SK-N-SH (cell line): ENCODE measurements around the gene ATP2B2. TPM values are rescaled to one million over a fixed set of nuclear protein-coding genes. Genes with fewer than 3 reads are reported as not detected.

Experiments
- CTCF ChIA-PET: fragments of 300-600, 350-600 bp; formaldehyde crosslinking; extraction: SDS; loops from one replicate; lab custom pipeline; 2021; lab: Yijun Ruan, JAX
- POLR2A ChIA-PET: fragments of 350-600 bp; sonication (Branson Sonifier 250); formaldehyde crosslinking; extraction: SDS; loops from one replicate; lab custom pipeline; 2020; ENCODE audit warnings: antibody characterized with exemption, inconsistent platforms; lab: Yijun Ruan, JAX
- DNase-seq: peaks from one replicate; pipeline ENCODE4 v3.0.0; 2012
- H2AFZ ChIP-seq: fragments of 200-600 bp; sonication (generic); 2 replicates; pipeline ENCODE4 v1.8.1; 2016; ENCODE audit warnings: antibody characterized with exemption, mild to moderate bottlenecking, low read depth
- H3F3A ChIP-seq: fragments of 200-600 bp; sonication (generic); replicated peaks from 2 replicates; pipeline ENCODE3; 2016; ENCODE audit warnings: antibody characterized with exemption, mild to moderate bottlenecking; ENCODE audit not compliant: insufficient read depth
- H3K27ac ChIP-seq, 2 experiments: fragments of 200-500 bp in 1 of 2; fragments of 200-600 bp in 1 of 2; sonication (Bioruptor generic) in 1 of 2; sonication (generic), shearing (Covaris generic) in 1 of 2; 2 replicates each; pipeline versions ENCODE4 v1.5.1 to v1.6.1; 2014 to 2016; ENCODE audit warnings: low read depth in 2 of 2, inconsistent platforms in 1 of 2, low read length in 1 of 2, mild to moderate bottlenecking in 1 of 2, mixed read lengths in 1 of 2
- H3K27me3 ChIP-seq: fragments of 200-600 bp; sonication (generic), shearing (Covaris generic); 2 replicates; pipeline ENCODE4 v1.6.1; 2016; ENCODE audit warnings: mixed run types; ENCODE audit not compliant: insufficient read depth
- H3K36me3 ChIP-seq, 2 experiments: fragments of 200-500 bp in 1 of 2; fragments of 200-600 bp in 1 of 2; sonication (Bioruptor generic) in 1 of 2; sonication (generic) in 1 of 2; replicated peaks in 1 of 2; 2 replicates each; pipeline versions ENCODE3 to v1.5.1; 2014 to 2016; ENCODE audit warnings: low read length in 1 of 2, mild to moderate bottlenecking in 1 of 2; ENCODE audit not compliant: insufficient read depth in 2 of 2, control insufficient read depth in 1 of 2
- H3K4me1 ChIP-seq, 2 experiments: fragments of 200-500 bp in 1 of 2; fragments of 200-600 bp in 1 of 2; sonication (Bioruptor generic) in 1 of 2; sonication (generic), shearing (Covaris generic) in 1 of 2; 2 replicates each; pipeline versions ENCODE4 v1.5.1 to v1.6.1; 2014 to 2016; ENCODE audit warnings: low read depth in 1 of 2, low read length in 1 of 2, mixed run types in 1 of 2; ENCODE audit not compliant: insufficient read depth in 2 of 2, control insufficient read depth in 1 of 2
- H3K4me2 ChIP-seq: fragments of 200-600 bp; sonication (generic), shearing (Covaris generic); 2 replicates; pipeline ENCODE4 v1.6.1; 2017; ENCODE audit warnings: mixed run types
- H3K4me3 ChIP-seq, 2 experiments: fragments of 200-500 bp in 1 of 2; fragments of 200-600 bp in 1 of 2; sonication (Bioruptor generic) in 1 of 2; sonication (generic), shearing (Covaris generic) in 1 of 2; 2 replicates each; pipeline versions ENCODE4 v1.5.1 to v1.8.1; 2014 to 2016; ENCODE audit warnings: low read depth in 2 of 2, inconsistent platforms in 1 of 2, low read length in 1 of 2, mild to moderate bottlenecking in 1 of 2, mixed read lengths in 1 of 2, moderate library complexity in 1 of 2
- H3K79me2 ChIP-seq: fragments of 200-600 bp; sonication (generic); 2 replicates; pipeline ENCODE4 v1.8.1; 2017; ENCODE audit warnings: mild to moderate bottlenecking; ENCODE audit not compliant: insufficient read depth
- H3K9ac ChIP-seq: fragments of 200-600 bp; sonication (generic); 2 replicates; pipeline ENCODE4 v1.6.1; 2017; ENCODE audit warnings: mixed run types
- H3K9me2 ChIP-seq: fragments of 200-600 bp; sonication (generic); 2 replicates; pipeline ENCODE4 v1.6.1; 2017; ENCODE audit warnings: mixed run types
- H3K9me3 ChIP-seq: fragments of 200-600 bp; sonication (generic); 2 replicates; pipeline ENCODE4 v1.6.1; 2017; ENCODE audit warnings: mixed run types, mild to moderate bottlenecking, moderate library complexity
- H4K20me1 ChIP-seq: fragments of 200-600 bp; sonication (generic); 2 replicates; pipeline ENCODE4 v1.6.1; 2017; ENCODE audit warnings: mild to moderate bottlenecking, mixed run types; ENCODE audit not compliant: insufficient read depth
- FOXJ3 ChIP-seq: sonication (generic); formaldehyde crosslinking; IDR thresholded peaks from 2 replicates; pipeline ENCODE4 v1.5.1; 2020; ENCODE audit warnings: mild to moderate bottlenecking, missing genetic modification reagents
- GABPA ChIP-seq: IDR thresholded peaks from 2 replicates; pipeline ENCODE4 v1.4.0; 2012; ENCODE audit warnings: low read depth, mild to moderate bottlenecking
- MAX ChIP-seq: IDR thresholded peaks from 2 replicates; pipeline ENCODE4 v1.4.0; 2012; ENCODE audit warnings: low read depth
- NFIC ChIP-seq: IDR thresholded peaks from 2 replicates; pipeline ENCODE4 v1.4.0; 2012; ENCODE audit warnings: borderline replicate concordance
- POLR2AphosphoS5 ChIP-seq: IDR thresholded peaks from 2 replicates; pipeline ENCODE4 v1.6.1; 2012; ENCODE audit warnings: low read depth, low read length
- REST ChIP-seq: IDR thresholded peaks from 2 replicates; pipeline ENCODE4 v1.6.1; 2012; ENCODE audit warnings: mild to moderate bottlenecking, low read depth, low read length, moderate library complexity
- SIN3A ChIP-seq: IDR thresholded peaks from 2 replicates; pipeline ENCODE4 v1.6.1; 2012; ENCODE audit warnings: low read depth, mild to moderate bottlenecking, low read length, moderate library complexity, borderline replicate concordance
- TCF12 ChIP-seq: IDR thresholded peaks from 2 replicates; pipeline ENCODE4 v1.4.0; 2012
- TEAD4 ChIP-seq: IDR thresholded peaks from 2 replicates; pipeline ENCODE4 v1.4.0; 2012; ENCODE audit warnings: mild to moderate bottlenecking, borderline replicate concordance; ENCODE audit not compliant: insufficient read depth
- YY1 ChIP-seq: IDR thresholded peaks from 2 replicates; pipeline ENCODE4 v1.4.0; 2012; ENCODE audit warnings: low read depth, mild to moderate bottlenecking
- WGBS: methylation state at CpG from one replicate; pipeline ENCODE4 v1.1.6; 2017; ENCODE audit warnings: low lambda C conversion rate; 5-methylcytosine and 5-hydroxymethylcytosine counted together
- polyA plus RNA-seq, 3 experiments: library from polyadenylated mRNA; depleted of rRNA; stranded (reverse); fragments of >200 nt; gene quantifications; 2 replicates each; pipeline ENCODE4 v1.2.3, GENCODE V29; 2012

The ATP2B2 gene
- polyA plus RNA-seq, 1 of the 3 experiments (the other 2 are of a cell fraction) = 0.15 TPM

DNA sequence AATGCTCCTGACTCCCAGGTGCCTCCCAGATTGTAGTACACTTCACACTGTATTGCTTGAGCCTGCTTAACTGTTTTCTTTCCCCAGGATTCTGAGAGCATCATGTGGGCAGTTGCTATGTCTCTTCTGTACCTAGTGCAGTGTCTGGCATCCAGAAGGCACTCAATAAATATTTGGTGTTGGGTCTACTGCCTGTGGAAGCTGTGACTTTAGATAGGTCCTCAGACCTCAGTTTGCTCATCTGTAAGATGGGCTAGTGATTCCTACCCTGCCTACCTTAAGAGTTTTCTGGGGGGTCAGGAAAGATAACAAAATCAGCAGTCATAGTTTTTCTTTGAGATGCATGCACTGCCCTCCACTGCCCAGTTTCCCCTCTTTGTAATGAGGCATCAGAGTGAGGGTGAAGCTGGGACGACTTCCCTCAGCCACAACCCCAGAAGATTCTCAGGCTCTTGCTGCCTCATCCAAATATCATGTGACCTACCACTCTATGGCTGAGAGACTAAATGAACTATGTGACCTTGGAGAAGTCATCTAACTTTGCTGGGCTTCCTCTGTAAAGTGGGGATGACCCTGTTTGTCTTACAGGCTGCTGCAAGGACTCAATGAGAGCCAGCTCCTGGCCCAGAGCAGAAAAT, 50.4 kb downstream of the ATP2B2 start:
- Histone ChIP-seq H3K9me3 (no peaks in the 10 kb centered on the region), H4K20me1 (no peaks in the 10 kb centered on the region), H3K9ac (no peak overlapping the region), H3K79me2 (no peaks in the 10 kb centered on the region), H2AFZ (no peak overlapping the region), H3K4me3 (no peak overlapping the region), H3K4me1 (no peaks in the 10 kb centered on the region; a peak in 1 of 4 replicates), H3K9me2 (no peaks in the 10 kb centered on the region), H3K27me3 (no peaks in the 10 kb centered on the region; the same call in 1 of the 2 replicates), H3K4me2 (no peak overlapping the region), H3K27ac (no peak overlapping the region), H3F3A (no peaks in the 10 kb centered on the region), H3K36me3 (no peaks in the 10 kb centered on the region)
- TF ChIP-seq TEAD4 (no peak), NFIC (no peak), YY1 (no peak), TCF12 (no peak)
- CTCF ChIA-PET = interaction anchor here (0.7 to 1.1 kb wide), 2 partner anchors 149 to 283 kb away, joined by 3 read pairs; no protein-coding TSS in a partner anchor
- POLR2A ChIA-PET = no interaction called here
- no peak for DNase-seq
- 8% methylated on average over 1 of the region's 1 CpG for WGBS

GRCh38 chr3:10453431-10454163, 51.8 kb downstream of the ATP2B2 start:
- Histone ChIP-seq H3K9me2 (no peaks in the 10 kb centered on the region), H3F3A (no peaks in the 10 kb centered on the region), H3K9me3 (no peaks in the 10 kb centered on the region), H3K4me3 (no peak overlapping the region), H3K79me2 (no peaks in the 10 kb centered on the region), H3K9ac (no peak overlapping the region), H3K4me2 (no peak overlapping the region), H3K27ac (no peak overlapping the region), H4K20me1 (no peaks in the 10 kb centered on the region), H2AFZ (no peak overlapping the region), H3K27me3 (no peaks in the 10 kb centered on the region; the same call in 1 of the 2 replicates), H3K36me3 (no peaks in the 10 kb centered on the region), H3K4me1 (peaks cover 0 to 6% of the 10 kb centered on the region in 2 experiments; a peak in 1 of 4 replicates)
- ChIA-PET CTCF (interaction anchor here (1.7 kb wide), 1 partner anchor 36 kb away, joined by 7 read pairs; no protein-coding TSS in a partner anchor), POLR2A (no interaction called here)
- TF ChIP-seq GABPA = no peak
- no peak for TF ChIP-seq POLR2AphosphoS5
- TF ChIP-seq MAX = no peak
- 18% methylated on average over 7 of the region's 7 CpGs for WGBS
- no peak for DNase-seq

DNA sequence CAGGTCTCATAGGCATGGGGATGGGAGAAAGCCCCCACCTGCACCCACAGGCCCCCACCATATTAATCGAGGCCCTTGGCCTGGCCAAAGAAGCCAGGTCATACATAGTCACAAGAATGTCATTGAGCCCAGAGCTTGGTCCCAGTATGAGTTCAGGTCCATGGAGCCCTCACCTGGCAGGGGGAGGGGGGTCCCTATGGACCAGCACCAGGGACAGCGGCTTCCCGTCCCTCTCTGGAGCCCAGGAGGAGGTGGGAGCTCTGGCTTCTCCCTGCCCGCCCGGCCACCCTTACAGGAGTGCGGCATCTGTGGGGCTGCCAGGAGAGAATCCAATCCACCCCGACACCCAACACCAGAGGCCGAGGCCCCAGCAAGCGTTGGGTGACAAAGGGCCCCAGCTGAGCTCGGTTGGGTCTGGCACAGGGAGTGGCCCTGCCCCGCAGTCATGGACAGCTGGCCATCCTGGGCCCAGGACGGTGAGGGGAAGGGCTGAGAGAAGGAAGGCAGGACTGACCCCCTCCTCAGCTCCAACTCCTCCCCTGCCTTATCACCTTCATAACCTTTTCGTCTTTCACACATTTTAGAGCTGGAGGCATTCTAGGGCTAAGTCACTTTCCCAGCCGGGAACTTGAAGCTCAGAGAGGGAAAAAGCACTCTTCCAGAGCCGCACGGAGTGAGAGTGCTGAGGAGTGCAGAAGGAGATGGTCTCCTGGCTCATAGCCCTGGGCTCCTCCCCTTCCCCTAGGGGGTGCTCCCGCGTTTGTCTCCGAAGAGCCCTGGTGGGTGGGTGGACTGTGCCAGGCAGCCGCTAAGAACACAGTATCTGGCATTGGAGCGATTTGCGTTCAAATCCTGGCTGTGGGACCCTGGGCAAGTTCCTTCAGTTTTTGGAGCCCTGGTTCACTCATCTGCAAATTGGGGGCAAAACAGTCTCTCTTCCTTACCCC, 54.6 kb downstream of the ATP2B2 start:
- H4K20me1 ChIP-seq = no peaks in the 10 kb centered on the region
- ChIA-PET POLR2A (no interaction called here), CTCF (interaction anchor here (0.9 to 1.8 kb wide), 2 partner anchors 10 to 288 kb away, joined by 3 to 6 read pairs; no protein-coding TSS in a partner anchor)
- no peaks in the 10 kb centered on the region; the same call in 1 of the 2 replicates for H3K27me3 ChIP-seq
- TF ChIP-seq SIN3A (no peak), FOXJ3 (no peak), REST (peak; percentile 81)
- no peaks in the 10 kb centered on the region for H3K9me2 ChIP-seq
- 36% methylated on average over 15 of the region's 22 CpGs for WGBS
- H3K27ac ChIP-seq = no peak overlapping the region
- H3K9me3 ChIP-seq = no peaks in the 10 kb centered on the region
- no peak overlapping the region for H3K4me2 ChIP-seq
- no peaks in the 10 kb centered on the region for H3F3A ChIP-seq
- peaks cover 0 to 13% of the 10 kb centered on the region in 2 experiments; a peak in 1 of 4 replicates for H3K4me1 ChIP-seq
- no peak overlapping the region for H2AFZ ChIP-seq
- no peak overlapping the region for H3K4me3 ChIP-seq
- H3K36me3 ChIP-seq = no peaks in the 10 kb centered on the region
- no peak for DNase-seq
- H3K79me2 ChIP-seq = no peaks in the 10 kb centered on the region
- no peak overlapping the region for H3K9ac ChIP-seq
